HFF-Myc (cell line): ENCODE measurements around the gene PKP3.
A peak's percentile ranks its signal among the peaks of the same experiment; 100 is the strongest.

Experiments used
- DNase-seq: peaks from one replicate; pipeline ENCODE4 v3.0.0-alpha.2; 2011; ENCODE audit warnings: low read depth; ENCODE audit errors: extremely low read depth
- H3K4me3 ChIP-seq: replicated peaks from 2 replicates; pipeline ENCODE4 v1.5.1; 2011; ENCODE audit warnings: low read depth, mild to moderate bottlenecking, control low read depth, low read length
- TF ChIP-seq, protein P1 (sequence below): IDR thresholded peaks from 2 replicates; pipeline ENCODE4 v1.5.1; 2012; ENCODE audit warnings: mild to moderate bottlenecking, low read depth, low read length, control low read depth; ENCODE audit errors: missing control alignments

Gene PKP3

DNA sequence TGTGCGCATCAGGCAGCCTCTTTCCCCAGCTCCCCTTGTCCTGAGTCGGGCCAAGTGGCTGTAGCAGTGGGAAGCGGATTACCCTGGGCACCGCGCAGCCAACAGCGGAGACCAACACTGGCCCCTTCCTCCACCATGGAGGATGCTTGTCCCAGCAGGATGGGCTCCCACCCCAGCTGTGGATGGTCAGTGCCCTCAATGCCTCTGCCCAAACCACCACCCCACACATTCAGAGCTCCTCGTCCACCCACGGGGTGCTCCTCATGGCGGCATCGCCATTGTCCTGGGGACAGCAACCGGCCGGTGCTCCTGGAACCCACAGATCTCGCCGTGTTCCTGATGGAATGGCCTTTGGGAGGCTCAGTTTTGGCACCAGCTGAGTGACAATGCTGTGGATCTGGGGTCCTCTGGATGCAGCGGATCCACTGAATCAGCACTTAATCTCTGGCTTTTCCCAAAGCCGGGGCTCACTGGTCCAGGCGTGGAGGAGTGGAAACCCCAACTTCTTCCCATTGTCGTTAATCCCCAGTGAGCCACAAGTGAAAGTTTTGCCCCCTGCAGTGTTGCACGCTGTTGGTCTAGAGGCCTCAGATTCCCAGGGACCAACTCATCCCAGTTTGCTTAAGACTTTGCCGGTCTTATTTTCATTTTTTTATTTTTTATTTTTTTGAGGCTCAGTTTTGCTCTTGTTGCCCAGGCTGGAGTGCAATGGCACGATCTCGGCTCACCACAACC lies 28.9 kb upstream of the PKP3 start:
- TF ChIP-seq, protein P1, sequence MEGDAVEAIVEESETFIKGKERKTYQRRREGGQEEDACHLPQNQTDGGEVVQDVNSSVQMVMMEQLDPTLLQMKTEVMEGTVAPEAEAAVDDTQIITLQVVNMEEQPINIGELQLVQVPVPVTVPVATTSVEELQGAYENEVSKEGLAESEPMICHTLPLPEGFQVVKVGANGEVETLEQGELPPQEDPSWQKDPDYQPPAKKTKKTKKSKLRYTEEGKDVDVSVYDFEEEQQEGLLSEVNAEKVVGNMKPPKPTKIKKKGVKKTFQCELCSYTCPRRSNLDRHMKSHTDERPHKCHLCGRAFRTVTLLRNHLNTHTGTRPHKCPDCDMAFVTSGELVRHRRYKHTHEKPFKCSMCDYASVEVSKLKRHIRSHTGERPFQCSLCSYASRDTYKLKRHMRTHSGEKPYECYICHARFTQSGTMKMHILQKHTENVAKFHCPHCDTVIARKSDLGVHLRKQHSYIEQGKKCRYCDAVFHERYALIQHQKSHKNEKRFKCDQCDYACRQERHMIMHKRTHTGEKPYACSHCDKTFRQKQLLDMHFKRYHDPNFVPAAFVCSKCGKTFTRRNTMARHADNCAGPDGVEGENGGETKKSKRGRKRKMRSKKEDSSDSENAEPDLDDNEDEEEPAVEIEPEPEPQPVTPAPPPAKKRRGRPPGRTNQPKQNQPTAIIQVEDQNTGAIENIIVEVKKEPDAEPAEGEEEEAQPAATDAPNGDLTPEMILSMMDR = no peak
- no peak for DNase-seq
- no peak overlapping the region for H3K4me3 ChIP-seq

DNA sequence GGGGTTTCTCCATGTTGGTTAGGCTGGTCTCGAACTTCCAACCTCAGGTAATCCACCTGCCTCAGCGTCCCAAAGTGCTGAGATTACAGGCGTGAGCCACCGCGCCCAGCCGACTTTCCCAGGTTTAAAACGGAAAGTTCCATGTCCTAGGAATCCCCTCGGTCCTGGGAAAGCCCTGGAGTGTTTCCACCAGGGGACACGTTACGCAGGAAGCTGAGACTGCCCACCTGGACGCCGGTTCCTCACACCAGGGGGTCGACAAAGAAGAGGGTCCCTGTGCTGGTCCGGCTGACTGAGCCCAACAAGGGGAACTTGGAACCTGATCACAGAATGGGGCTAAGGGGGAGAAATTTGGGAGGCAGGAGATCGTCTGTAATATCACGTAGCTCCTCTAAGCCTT lies 28.2 kb upstream of the PKP3 start:
- DNase-seq = no peak
- no peak overlapping the region for H3K4me3 ChIP-seq
- TF ChIP-seq, protein P1 = no peak

DNA sequence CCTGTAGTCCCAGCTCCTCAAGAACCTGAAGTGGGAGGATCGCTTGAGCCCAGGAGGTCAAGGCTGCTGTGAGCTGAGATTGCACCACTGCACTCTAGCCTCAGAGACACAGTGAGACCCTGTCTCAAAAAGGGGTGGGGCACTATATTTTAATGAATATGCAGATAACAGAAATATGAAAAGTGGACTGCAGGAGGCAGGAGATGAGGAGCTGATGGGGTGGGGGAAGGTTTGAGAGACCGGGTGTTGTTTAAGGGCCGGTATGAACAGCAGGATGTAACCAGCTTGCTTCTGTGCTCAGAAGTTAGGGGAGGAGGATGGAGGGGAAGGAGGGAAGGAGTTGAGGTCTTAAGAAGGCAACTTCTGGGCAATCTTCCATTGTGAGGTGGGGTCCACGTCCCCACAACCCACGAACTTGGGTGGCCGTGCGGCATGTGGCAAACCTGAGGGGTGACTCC lies 26.0 kb upstream of the PKP3 start:
- H3K4me3 ChIP-seq = no peak overlapping the region
- TF ChIP-seq, protein P1 = no peak

DNA sequence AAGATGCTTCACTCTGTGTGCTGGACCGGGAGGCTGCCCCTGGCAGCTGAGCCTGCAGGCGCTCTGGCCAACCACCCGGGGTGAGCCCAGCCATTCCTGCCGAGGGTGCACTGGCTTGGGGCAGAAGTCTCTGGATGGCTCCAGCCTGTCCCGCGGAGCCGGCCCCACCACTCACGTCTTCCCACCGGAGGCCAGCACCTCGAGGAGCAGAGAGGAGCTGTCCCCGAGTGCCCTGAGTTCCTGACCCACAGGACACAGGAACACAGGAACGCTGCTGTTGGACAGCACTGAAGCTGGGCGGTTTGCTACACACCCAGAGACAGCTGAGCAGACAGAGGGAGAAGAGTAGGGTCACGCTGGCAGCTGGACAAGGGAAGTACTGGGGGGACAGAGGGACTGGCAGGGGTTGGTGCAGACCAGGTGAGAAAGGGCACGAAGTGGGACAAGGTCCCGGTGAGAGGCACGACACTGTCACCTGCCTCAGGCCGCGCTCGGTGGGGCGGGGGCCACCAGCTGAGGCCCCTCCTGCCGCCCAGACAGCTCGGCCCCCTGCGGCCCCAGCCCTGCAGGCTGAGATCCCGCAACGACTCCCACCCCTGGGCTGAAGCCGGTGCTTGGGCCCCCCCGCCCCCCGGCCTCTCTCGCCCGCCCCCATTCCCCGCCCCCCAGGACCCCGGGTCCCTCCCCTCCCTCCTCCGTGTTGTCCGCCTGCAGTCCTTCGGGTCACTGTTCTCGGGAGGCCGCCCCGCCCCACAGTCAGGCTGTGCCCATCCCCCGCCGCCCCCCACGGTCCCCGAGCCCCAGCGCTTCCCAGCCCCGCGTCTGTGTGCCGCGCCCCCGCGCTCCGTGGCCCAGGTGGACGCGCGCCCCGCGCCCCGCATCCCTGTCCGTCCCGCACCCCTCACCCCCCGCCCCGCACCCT lies 25.3 kb upstream of the PKP3 start:
- no peak overlapping the region for H3K4me3 ChIP-seq
- TF ChIP-seq, protein P1 = no peak
- no peak for DNase-seq

More for the DNA sequence above, 26.0 kb upstream of the PKP3 start:
- DNase-seq = no peak

DNA sequence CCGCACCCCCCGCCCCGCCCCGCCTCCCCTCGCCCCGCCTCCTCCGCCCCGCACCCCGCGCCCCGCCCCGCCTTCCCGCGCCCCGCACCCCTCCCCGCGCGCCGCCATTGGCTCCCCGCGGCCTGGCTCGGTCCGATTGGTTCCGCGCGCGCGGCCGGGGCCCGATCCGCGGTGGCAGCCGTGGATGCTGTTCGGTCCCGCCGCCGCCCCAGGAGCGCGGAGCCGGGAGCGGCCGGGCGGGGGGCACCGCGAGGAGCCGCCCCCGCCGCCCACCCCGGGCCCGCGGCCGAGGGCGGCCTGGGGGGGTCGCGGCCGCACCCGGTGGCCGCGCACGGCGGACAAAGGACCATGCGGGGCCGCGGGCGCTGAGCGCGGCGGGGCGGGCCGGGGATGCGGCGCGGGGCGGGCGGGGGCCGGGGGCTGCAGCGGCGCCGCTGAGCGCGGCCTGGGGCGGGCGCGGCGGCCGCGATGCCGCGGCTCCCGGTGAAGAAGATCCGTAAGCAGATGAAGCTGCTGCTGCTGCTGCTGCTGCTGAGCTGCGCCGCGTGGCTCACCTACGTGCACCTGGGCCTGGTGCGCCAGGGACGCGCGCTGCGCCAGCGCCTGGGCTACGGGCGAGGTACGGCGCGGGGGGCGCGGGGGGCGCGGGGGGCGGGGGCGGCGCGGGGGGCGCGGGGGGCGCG lies 24.5 kb upstream of the PKP3 start, which contains the start of gene B4GALNT4:
Gene B4GALNT4 (plus strand): TSS at position 164 of the 683 bp plus-strand sequence. CDS start 305 bp downstream, at position 469.
- peak within 1 kb of the TSS; percentile 56 for H3K4me3 ChIP-seq
- no peak for DNase-seq
- TF ChIP-seq, protein P1 = no peak
